Upper lobe of right lung (tissue), 1 donor: Measurements from ENCODE around the gene ELAC1. TPM values are rescaled to one million over a fixed set of nuclear protein-coding genes. Genes with fewer than 3 reads are reported as not detected.

Source experiments
- ATAC-seq: fragments of 200-7000 bp; cut with Tn5 transposase; one replicate; pipeline ENCODE4 v1.9.1; 2020; ENCODE audit warnings: mild to moderate bottlenecking, moderate library complexity
- DNase-seq: peaks from one replicate; pipeline ENCODE4 v3.0.0-alpha.2; 2020
- H3K27ac ChIP-seq: fragments of 200-600 bp; one replicate; pipeline ENCODE4 v1.8.0; 2022
- H3K27me3 ChIP-seq: fragments of 200-600 bp; one replicate; pipeline ENCODE4 v1.8.0; 2022; ENCODE audit warnings: mild to moderate bottlenecking
- H3K36me3 ChIP-seq: fragments of 200-600 bp; one replicate; pipeline ENCODE4 v1.8.0; 2022
- H3K4me1 ChIP-seq: fragments of 200-600 bp; one replicate; pipeline ENCODE4 v1.8.0; 2022
- H3K4me3 ChIP-seq: fragments of 200-600 bp; one replicate; pipeline ENCODE4 v1.8.0; 2022; ENCODE audit warnings: mild to moderate bottlenecking
- H3K9me3 ChIP-seq: fragments of 200-600 bp; one replicate; pipeline ENCODE4 v1.8.0; 2022
- intact Hi-C: fragments of 100-400 bp; cut with DNase I; formaldehyde crosslinking; loops from one replicate; pipeline ENCODE4 v1.11.0; 2022
- total RNA-seq: library from RNA; stranded (reverse); fragmentation: NEBNext Ultra II Directional; extraction: Animal tissue kit (Norgen Biotek cat#: 25700); gene quantifications from one replicate; pipeline ENCODE4 v1.2.1, GENCODE V29; 2021
- TF ChIP-seq, protein P1 (sequence below): fragments of 200-600 bp; IDR thresholded peaks from one replicate; pipeline ENCODE4 v1.8.0; 2022; ENCODE audit warnings: antibody characterized with exemption
- donor health status: DM: no; HTN: yes; CAD: no; lungs with severe emphysema.

ELAC1 gene
- total RNA-seq, 1 donor from 2014 or later = 6.8 TPM

DNA sequence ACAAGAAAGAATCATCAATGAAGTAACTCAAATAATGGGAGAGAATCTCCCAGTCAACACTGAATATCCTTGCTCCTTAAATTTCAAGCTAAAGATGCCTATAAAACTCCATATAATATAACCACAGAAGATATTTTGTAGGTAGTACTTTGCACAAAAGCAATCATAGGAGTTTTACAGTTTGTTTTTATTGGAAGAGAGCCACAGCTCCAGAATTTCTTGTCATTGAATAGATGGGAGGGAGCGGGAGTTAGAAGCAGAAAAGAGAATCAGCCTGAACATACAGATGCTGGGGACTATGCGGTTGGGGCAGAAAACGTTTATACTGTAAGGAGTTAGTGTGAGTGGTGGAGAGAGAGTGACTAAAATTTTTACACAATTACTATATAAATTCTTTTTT is 43.9 kb downstream of the ELAC1 start:
- H3K27me3 ChIP-seq = no peaks in the 10 kb centered on the region
- TF ChIP-seq, protein P1, sequence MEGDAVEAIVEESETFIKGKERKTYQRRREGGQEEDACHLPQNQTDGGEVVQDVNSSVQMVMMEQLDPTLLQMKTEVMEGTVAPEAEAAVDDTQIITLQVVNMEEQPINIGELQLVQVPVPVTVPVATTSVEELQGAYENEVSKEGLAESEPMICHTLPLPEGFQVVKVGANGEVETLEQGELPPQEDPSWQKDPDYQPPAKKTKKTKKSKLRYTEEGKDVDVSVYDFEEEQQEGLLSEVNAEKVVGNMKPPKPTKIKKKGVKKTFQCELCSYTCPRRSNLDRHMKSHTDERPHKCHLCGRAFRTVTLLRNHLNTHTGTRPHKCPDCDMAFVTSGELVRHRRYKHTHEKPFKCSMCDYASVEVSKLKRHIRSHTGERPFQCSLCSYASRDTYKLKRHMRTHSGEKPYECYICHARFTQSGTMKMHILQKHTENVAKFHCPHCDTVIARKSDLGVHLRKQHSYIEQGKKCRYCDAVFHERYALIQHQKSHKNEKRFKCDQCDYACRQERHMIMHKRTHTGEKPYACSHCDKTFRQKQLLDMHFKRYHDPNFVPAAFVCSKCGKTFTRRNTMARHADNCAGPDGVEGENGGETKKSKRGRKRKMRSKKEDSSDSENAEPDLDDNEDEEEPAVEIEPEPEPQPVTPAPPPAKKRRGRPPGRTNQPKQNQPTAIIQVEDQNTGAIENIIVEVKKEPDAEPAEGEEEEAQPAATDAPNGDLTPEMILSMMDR = no peak
- H3K27ac ChIP-seq = no peak overlapping the region
- H3K4me3 ChIP-seq = no peak overlapping the region
- intact Hi-C loops = no loop called here
- H3K36me3 ChIP-seq = no peaks in the 10 kb centered on the region
- DNase-seq (no peak), ATAC-seq (no peak)
- H3K4me1 ChIP-seq = no peaks in the 10 kb centered on the region
- H3K9me3 ChIP-seq = no peaks in the 10 kb centered on the region

DNA sequence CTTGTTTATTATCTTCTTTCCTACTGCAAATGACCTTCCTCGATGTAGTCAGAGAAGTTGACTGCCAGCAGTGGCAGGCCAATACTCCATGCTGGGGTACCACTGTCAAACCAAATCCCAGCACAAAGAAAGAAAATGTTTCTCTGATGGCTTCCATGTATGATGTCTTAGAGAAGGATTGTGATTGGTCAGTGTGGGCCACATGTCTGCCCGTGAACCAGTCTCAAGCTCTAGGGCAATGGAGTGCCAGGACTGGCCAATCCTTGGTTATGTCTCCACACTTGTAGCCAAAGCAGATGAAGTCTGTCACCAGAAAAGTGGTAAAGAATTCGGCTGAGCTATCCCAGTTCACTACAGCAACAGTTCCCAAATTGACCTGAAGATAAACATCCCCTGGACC is 44.6 kb downstream of the ELAC1 start:
- intact Hi-C loops = no loop called here

DNA sequence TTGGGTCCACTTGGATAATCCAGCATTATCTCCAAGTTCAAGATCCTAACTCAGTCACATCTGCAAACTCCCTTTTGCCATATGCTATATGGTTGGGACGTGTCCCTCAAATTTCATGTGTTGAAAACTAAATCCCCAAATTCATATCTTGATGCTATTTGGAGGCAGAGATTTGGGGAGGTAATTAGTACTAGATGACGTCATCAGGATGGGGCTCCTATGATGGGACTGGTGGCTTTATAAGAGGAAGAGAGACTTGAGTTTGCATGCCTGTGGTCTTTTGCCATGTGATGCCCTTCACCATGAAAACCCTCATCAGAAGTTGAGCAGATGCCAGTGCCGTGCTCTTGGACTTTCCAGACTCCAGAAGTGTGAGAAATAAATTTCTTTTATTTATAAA is 45.4 kb downstream of the ELAC1 start:
- DNase-seq (no peak), ATAC-seq (no peak)
- Histone ChIP-seq H3K36me3 (no peaks in the 10 kb centered on the region), H3K4me3 (no peak overlapping the region), H3K4me1 (no peaks in the 10 kb centered on the region), H3K27me3 (no peaks in the 10 kb centered on the region), H3K27ac (no peak overlapping the region), H3K9me3 (no peaks in the 10 kb centered on the region)
- TF ChIP-seq, protein P1 = no peak
- intact Hi-C loops = no loop called here

More for the DNA sequence above, 44.6 kb downstream of the ELAC1 start:
- Histone ChIP-seq H3K9me3 (no peaks in the 10 kb centered on the region), H3K4me1 (no peaks in the 10 kb centered on the region), H3K36me3 (no peaks in the 10 kb centered on the region), H3K4me3 (no peak overlapping the region), H3K27me3 (no peaks in the 10 kb centered on the region), H3K27ac (no peak overlapping the region)
- DNase-seq = no peak
- no peak for ATAC-seq
- TF ChIP-seq, protein P1 = no peak

DNA sequence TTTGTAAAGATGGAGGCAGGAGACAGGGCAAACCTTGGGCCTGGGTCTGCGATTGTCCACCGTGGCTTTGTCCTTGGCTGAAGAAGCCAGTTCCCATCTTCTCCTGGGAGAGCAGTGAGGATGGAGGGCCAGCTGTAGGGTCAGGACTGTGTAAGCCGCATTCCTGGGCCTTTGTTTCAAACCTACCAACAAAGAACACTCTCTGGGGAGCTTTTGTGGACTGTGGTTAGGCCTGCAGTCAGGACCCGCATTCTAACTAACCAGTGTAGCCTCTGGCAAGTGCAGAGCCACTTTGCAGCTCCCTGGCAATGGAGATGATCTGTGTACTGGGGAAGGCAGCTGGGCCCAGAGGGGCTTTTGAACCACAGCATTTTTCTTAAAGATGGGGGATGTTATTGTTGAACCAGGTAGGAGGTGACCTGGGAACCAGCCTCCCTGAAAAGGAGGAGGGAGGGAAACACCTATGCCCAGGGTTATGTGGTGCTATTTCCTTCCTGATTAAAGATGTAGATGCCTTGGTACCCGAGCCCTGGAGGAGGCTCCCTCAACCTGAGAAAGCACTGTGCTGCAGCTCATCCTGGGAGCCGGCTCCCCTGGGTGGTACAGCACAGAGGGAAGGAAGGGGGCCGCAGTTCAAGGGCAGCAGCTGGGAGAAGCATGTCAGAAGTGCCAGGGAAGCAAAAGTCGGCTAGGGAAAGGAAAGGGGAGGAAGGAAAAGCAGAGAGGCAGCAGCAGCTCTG is 49.5 kb downstream of the ELAC1 start:
- DNase-seq (no peak), ATAC-seq (no peak)
- no peaks in the 10 kb centered on the region for H3K4me1 ChIP-seq
- no peak overlapping the region for H3K27ac ChIP-seq
- no peaks in the 10 kb centered on the region for H3K9me3 ChIP-seq
- TF ChIP-seq, protein P1 = no peak
- H3K36me3 ChIP-seq = no peaks in the 10 kb centered on the region
- no peaks in the 10 kb centered on the region for H3K27me3 ChIP-seq
- no peak overlapping the region for H3K4me3 ChIP-seq
- intact Hi-C loops = no loop called here

DNA sequence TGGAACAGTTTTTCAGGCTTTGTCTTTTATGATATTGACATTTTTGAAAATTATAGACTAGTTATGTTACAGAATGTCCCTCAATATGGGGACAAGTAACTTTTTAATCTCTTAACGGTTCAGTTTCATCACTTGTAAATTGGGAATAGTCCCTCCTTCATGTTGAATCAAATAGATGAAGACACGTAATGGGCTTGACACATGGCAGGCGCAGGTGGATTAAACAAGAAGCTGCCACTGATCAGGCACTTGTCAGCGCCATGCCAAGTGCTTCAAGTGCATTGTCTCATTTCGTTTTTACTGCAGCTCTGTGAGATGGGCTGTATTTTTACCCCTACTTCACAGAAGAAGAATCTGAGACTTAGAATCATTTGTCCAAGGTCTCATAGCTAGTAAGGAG is 52.7 kb downstream of the ELAC1 start:
- no peaks in the 10 kb centered on the region for H3K36me3 ChIP-seq
- intact Hi-C loops = no loop called here
- H3K27ac ChIP-seq = no peak overlapping the region
- H3K27me3 ChIP-seq = no peaks in the 10 kb centered on the region
- ATAC-seq (no peak), DNase-seq (no peak)
- no peaks in the 10 kb centered on the region for H3K4me1 ChIP-seq
- TF ChIP-seq, protein P1 = no peak
- H3K9me3 ChIP-seq = no peaks in the 10 kb centered on the region
- H3K4me3 ChIP-seq = no peak overlapping the region
